ENCODE measurements around the gene FRAT1. TPM values are rescaled to one million over a fixed set of nuclear protein-coding genes. Genes with fewer than 3 reads are reported as not detected.

Gene FRAT1
- polyA plus RNA-seq, 1 of the 3 experiments (the other 2 are of a cell fraction): 1.8 TPM

DNA sequence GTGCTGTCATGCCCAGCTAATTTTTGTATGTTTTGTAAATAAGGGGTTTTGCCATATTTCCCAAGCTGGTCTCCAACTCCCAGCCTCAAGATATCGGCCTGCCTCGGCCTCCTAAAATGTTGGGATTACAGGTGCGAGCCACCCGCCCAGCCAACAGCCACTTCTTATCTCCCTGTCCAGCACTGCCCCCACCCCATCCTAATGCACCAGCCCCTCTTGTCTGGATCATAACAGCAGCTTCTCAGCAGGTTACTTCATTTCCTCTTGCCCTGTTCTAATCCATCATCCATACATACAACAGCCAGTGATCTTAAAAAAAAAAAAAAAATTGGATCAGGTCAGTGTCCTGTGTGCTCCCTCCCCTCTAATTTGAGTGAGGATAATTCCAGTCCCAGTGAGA is 28.2 kb downstream of the FRAT1 start:
- Histone ChIP-seq H3K27ac (ENCODE audit: low read depth in 2 of 2, low read length in 1 of 2) (no peak overlapping the region), H4K20me1 (ENCODE audit: insufficient read depth) (no peaks in the 10 kb centered on the region), H3K9me2 (no peaks in the 10 kb centered on the region), H2AFZ (ENCODE audit: low read depth) (no peak overlapping the region), H3K9me3 (no peaks in the 10 kb centered on the region), H3K9ac (no peak overlapping the region), H3F3A (replicated peaks; ENCODE audit: insufficient read depth) (no peaks in the 10 kb centered on the region), H3K4me3 (ENCODE audit: low read depth in 2 of 2, low read length in 1 of 2) (no peak overlapping the region), H3K4me1 (ENCODE audit: control insufficient read depth in 1 of 2, insufficient read depth in 2 of 2, low read depth in 1 of 2, low read length in 1 of 2) (peaks cover 0 to 6% of the 10 kb centered on the region in 2 experiments; a peak in 1 of 4 replicates), H3K27me3 (ENCODE audit: insufficient read depth) (no peaks in the 10 kb centered on the region), H3K36me3 (replicated peaks in 1 of 2; ENCODE audit: control insufficient read depth in 1 of 2, insufficient read depth in 2 of 2, low read length in 1 of 2) (peaks cover 2 to 6% of the 10 kb centered on the region in 2 experiments), H3K79me2 (ENCODE audit: insufficient read depth) (no peaks in the 10 kb centered on the region), H3K4me2 (no peak overlapping the region)
- TF ChIP-seq, protein P1, sequence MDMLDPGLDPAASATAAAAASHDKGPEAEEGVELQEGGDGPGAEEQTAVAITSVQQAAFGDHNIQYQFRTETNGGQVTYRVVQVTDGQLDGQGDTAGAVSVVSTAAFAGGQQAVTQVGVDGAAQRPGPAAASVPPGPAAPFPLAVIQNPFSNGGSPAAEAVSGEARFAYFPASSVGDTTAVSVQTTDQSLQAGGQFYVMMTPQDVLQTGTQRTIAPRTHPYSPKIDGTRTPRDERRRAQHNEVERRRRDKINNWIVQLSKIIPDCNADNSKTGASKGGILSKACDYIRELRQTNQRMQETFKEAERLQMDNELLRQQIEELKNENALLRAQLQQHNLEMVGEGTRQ (IDR thresholded peaks at IDR 0.05; ENCODE audit: borderline replicate concordance, low read depth, low read length): no peak
- TF ChIP-seq YY1 (IDR thresholded peaks at IDR 0.05; ENCODE audit: low read depth): no peak
- WGBS (ENCODE audit: low lambda C conversion rate): 100% methylated on average over 4 of the region's 4 CpGs
- POLR2A ChIA-PET: no interaction called here
- no peak for DNase-seq
- CTCF ChIA-PET: no interaction called here

DNA sequence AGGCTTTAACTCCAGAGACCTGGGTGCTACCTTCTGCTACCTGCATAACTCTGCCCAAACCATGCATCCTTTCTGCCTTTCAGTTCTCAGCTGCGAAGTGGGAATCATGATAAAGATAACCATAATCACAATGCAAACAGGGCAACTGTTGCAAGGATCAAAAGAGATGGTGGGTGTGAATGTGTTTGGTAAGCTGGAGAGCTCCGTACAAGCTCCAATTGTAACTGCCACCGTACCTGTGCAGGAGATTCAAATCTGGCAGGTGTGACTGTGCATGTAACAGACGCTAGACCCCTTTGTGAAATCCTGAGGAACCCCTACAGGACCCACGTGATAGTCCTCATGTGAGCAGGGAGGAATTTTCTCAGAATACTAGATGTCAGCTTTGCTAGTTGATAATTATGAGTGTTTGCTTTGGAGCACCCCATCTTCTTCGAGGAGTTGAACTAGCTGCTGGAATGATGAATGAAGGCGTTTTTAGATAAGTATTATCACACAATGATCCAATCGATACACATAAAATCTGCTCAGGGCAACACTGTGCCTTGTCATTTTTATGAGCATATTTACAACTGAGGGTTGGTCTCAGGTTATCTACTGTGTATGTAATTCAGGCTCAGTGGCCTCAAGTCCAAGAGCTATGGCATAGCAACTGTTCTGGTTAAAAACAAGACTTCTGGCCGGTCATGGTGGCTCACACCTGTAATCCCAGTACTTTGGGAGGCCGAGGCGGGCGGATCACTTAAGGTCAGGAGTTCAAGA is 30.9 kb downstream of the FRAT1 start:
- TF ChIP-seq, protein P1 (IDR thresholded peaks at IDR 0.05; ENCODE audit: borderline replicate concordance, low read depth, low read length): no peak
- TF ChIP-seq POLR2AphosphoS5 (IDR thresholded peaks at IDR 0.05; ENCODE audit: low read depth, low read length) (no peak), GABPA (IDR thresholded peaks at IDR 0.05; ENCODE audit: low read depth) (no peak), GATA2 (CRISPR knock-in tag; IDR thresholded peaks at IDR 0.05) (0 out of 2 replicates have a peak, but pooled peaks have one; percentile 3), MXI1 (IDR thresholded peaks at IDR 0.05; ENCODE audit: low read depth, low read length) (no peak), SIN3A (IDR thresholded peaks at IDR 0.05; ENCODE audit: borderline replicate concordance, low read depth, low read length) (no peak)
- Histone ChIP-seq H3K9me3 (no peaks in the 10 kb centered on the region), H3K4me3 (ENCODE audit: low read depth in 2 of 2, low read length in 1 of 2) (no peak overlapping the region), H3K79me2 (ENCODE audit: insufficient read depth) (no peaks in the 10 kb centered on the region), H3K36me3 (replicated peaks in 1 of 2; ENCODE audit: control insufficient read depth in 1 of 2, insufficient read depth in 2 of 2, low read length in 1 of 2) (peaks cover 6 to 8% of the 10 kb centered on the region in 2 experiments), H4K20me1 (ENCODE audit: insufficient read depth) (no peaks in the 10 kb centered on the region), H3K27me3 (ENCODE audit: insufficient read depth) (no peaks in the 10 kb centered on the region), H3K4me2 (no peak overlapping the region), H3F3A (replicated peaks; ENCODE audit: insufficient read depth) (peaks cover 4% of the 10 kb centered on the region), H2AFZ (ENCODE audit: low read depth) (no peak overlapping the region), H3K27ac (ENCODE audit: low read depth in 2 of 2, low read length in 1 of 2) (peak overlapping the region in 1 of 2 experiments; percentile 39; a peak in 1 of 4 replicates), H3K4me1 (ENCODE audit: control insufficient read depth in 1 of 2, insufficient read depth in 2 of 2, low read depth in 1 of 2, low read length in 1 of 2) (peaks cover 0 to 6% of the 10 kb centered on the region in 2 experiments; a peak in 1 of 4 replicates), H3K9me2 (no peaks in the 10 kb centered on the region), H3K9ac (no peak overlapping the region)
- POLR2A ChIA-PET: interaction anchor here (1.0 to 1.4 kb wide), 2 partner anchors 9 to 16 kb away, joined by 3 read pairs; no protein-coding TSS in a partner anchor
- CTCF ChIA-PET: interaction anchor here (0.6 to 1.0 kb wide), 4 partner anchors 31 to 84 kb away, joined by 3 to 5 read pairs (median 3); partner anchors contain the start of gene FRAT1
- WGBS (ENCODE audit: low lambda C conversion rate): 87% methylated on average over 12 of the region's 12 CpGs
- no peak for DNase-seq

Data from SK-N-SH (cell line).